PC-9 (cell line): ENCODE results near the gene NLRP7. TPM values are rescaled to one million over a fixed set of nuclear protein-coding genes. Genes with fewer than 3 reads are reported as not detected.
"Not testable (repeated sequence)": the region's sequence is repeated elsewhere in the genome, so short reads cannot be mapped to it uniquely, and the experiment has no call there.

Experiments used
- BruUV-seq: library from RNA; stranded (reverse); fragments of 400-500 nt; replicated peaks from 2 replicates; lab custom pipeline; 2021; lab: Mats Ljungman, UMichigan
- CTCF ChIA-PET: fragments of 300-600 bp; sonication (Branson Sonifier 250); formaldehyde crosslinking; loops from one replicate; lab custom pipeline; 2022; ENCODE audit warnings: antibody characterized with exemption; lab: Charles Lee
- POLR2A ChIA-PET: fragments of 300-600 bp; sonication (Branson Sonifier 250); formaldehyde crosslinking; loops from one replicate; lab custom pipeline; 2022; ENCODE audit warnings: antibody characterized with exemption; ENCODE audit not compliant: unreplicated experiment; lab: Charles Lee
- DNase-seq, 2 experiments: peaks; one replicate each; pipeline versions ENCODE4 v3.0.0 to v3.0.0-alpha.2; 2015 to 2022; ENCODE audit warnings: mixed read lengths in 1 of 2
- H2AFZ ChIP-seq: fragments of 200-600 bp; sonication (generic); 2 replicates; pipeline ENCODE4 v1.8.1; 2017; ENCODE audit warnings: antibody characterized with exemption
- H3F3A ChIP-seq: fragments of 200-600 bp; sonication (generic); 2 replicates; pipeline ENCODE4 v1.8.1; 2017; ENCODE audit warnings: antibody characterized with exemption, mild to moderate bottlenecking, low read depth; ENCODE audit not compliant: insufficient read depth
- H3K27ac ChIP-seq: fragments of 200-600 bp; sonication (generic); 2 replicates; pipeline ENCODE4 v1.6.1; 2016; ENCODE audit warnings: mixed run types
- H3K27me3 ChIP-seq: fragments of 200-600 bp; sonication (generic); 2 replicates; pipeline ENCODE4 v1.6.1; 2016; ENCODE audit warnings: low read depth, mixed run types; ENCODE audit not compliant: insufficient read depth
- H3K36me3 ChIP-seq: fragments of 200-600 bp; sonication (generic); 2 replicates; pipeline ENCODE4 v1.6.1; 2016; ENCODE audit warnings: low read depth, mixed run types
- H3K4me1 ChIP-seq: fragments of 200-600 bp; sonication (generic); replicated peaks from 2 replicates; pipeline ENCODE4 v1.6.1; 2016; ENCODE audit warnings: mixed run types; ENCODE audit not compliant: insufficient read depth
- H3K4me2 ChIP-seq: fragments of 200-600 bp; sonication (generic); 2 replicates; pipeline ENCODE4 v1.6.1; 2017; ENCODE audit warnings: mixed run types
- H3K4me3 ChIP-seq: fragments of 200-600 bp; sonication (generic); 2 replicates; pipeline ENCODE4 v1.6.1; 2016; ENCODE audit warnings: mixed run types
- H3K79me2 ChIP-seq: fragments of 200-600 bp; sonication (generic); 2 replicates; pipeline ENCODE4 v1.6.1; 2017; ENCODE audit warnings: low read depth, mixed run types
- H3K9me2 ChIP-seq: fragments of 200-600 bp; sonication (generic); 2 replicates; pipeline ENCODE4 v1.8.1; 2017; ENCODE audit warnings: mild to moderate bottlenecking; ENCODE audit not compliant: insufficient read depth
- H3K9me3 ChIP-seq: fragments of 200-600 bp; sonication (generic); 2 replicates; pipeline ENCODE4 v1.8.1; 2016; ENCODE audit warnings: low read depth; ENCODE audit not compliant: insufficient read depth
- H4K20me1 ChIP-seq: fragments of 200-600 bp; sonication (generic); 2 replicates; pipeline ENCODE4 v1.8.1; 2017; ENCODE audit not compliant: insufficient read depth
- EZH2 ChIP-seq: fragments of 200-600 bp; sonication (generic); IDR thresholded peaks from 2 replicates; pipeline ENCODE4 v1.8.0; 2017; ENCODE audit warnings: antibody characterized with exemption, low read depth
- intact Hi-C: fragments of 100-400 bp; cut with micrococcal nuclease; formaldehyde crosslinking; loops from one replicate; pipeline ENCODE4 v1.10.0; 2022; ENCODE audit not compliant: unreplicated experiment
- total RNA-seq: library from RNA; stranded (reverse); gene quantifications from 2 replicates; pipeline ENCODE4 v1.2.3, GENCODE V29; 2021
- TF ChIP-seq, protein P1 (sequence below): fragments of 200-600 bp; sonication (generic); conservative IDR thresholded peaks from 2 replicates; pipeline ENCODE4 v1.6.1; 2017; ENCODE audit warnings: mixed run types, antibody characterized with exemption, mild to moderate bottlenecking, moderate library complexity

The NLRP7 gene
- total RNA-seq, 1 experiment from 2014 or later: 0.50 TPM

DNA sequence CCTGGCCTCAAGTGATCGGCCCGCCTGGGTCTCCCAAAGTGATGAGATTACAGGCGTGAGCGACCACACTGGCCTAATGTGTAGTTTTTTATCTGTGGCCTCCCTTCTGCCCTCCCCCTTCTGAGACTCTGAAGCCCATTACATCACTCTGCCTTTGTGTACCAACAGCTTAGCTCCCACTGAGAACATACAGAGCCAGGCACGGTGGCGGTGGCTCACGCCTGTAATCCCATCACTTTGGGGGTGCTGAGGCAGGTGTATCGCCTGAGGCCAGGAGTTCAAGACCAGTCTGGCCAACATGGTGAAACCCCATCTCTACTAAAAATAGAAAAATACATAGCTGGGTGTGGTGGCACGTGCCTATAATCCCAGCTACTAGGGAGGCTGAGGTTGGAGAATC lies 28.8 kb downstream of the NLRP7 start:
- no peak for TF ChIP-seq EZH2
- TF ChIP-seq, protein P1, sequence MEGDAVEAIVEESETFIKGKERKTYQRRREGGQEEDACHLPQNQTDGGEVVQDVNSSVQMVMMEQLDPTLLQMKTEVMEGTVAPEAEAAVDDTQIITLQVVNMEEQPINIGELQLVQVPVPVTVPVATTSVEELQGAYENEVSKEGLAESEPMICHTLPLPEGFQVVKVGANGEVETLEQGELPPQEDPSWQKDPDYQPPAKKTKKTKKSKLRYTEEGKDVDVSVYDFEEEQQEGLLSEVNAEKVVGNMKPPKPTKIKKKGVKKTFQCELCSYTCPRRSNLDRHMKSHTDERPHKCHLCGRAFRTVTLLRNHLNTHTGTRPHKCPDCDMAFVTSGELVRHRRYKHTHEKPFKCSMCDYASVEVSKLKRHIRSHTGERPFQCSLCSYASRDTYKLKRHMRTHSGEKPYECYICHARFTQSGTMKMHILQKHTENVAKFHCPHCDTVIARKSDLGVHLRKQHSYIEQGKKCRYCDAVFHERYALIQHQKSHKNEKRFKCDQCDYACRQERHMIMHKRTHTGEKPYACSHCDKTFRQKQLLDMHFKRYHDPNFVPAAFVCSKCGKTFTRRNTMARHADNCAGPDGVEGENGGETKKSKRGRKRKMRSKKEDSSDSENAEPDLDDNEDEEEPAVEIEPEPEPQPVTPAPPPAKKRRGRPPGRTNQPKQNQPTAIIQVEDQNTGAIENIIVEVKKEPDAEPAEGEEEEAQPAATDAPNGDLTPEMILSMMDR: no peak
- H3K9me2 ChIP-seq: no peaks in the 10 kb centered on the region
- H3K36me3 ChIP-seq: no peaks in the 10 kb centered on the region
- no peaks in the 10 kb centered on the region for H3K4me1 ChIP-seq
- CTCF ChIA-PET: no interaction called here
- no TSS peak for BruUV-seq
- H3K79me2 ChIP-seq: no peaks in the 10 kb centered on the region
- no peak overlapping the region for H3K27ac ChIP-seq
- no peak overlapping the region for H3K4me3 ChIP-seq
- H3K9me3 ChIP-seq: no peaks in the 10 kb centered on the region
- H3K4me2 ChIP-seq: no peak overlapping the region
- no peaks in the 10 kb centered on the region for H3F3A ChIP-seq
- peaks cover 3% of the 10 kb centered on the region; the same call in 1 of the 2 replicates for H3K27me3 ChIP-seq
- POLR2A ChIA-PET: no interaction called here
- DNase-seq: no peak
- intact Hi-C loops: no loop called here
- no peak overlapping the region for H2AFZ ChIP-seq
- H4K20me1 ChIP-seq: no peaks in the 10 kb centered on the region

DNA sequence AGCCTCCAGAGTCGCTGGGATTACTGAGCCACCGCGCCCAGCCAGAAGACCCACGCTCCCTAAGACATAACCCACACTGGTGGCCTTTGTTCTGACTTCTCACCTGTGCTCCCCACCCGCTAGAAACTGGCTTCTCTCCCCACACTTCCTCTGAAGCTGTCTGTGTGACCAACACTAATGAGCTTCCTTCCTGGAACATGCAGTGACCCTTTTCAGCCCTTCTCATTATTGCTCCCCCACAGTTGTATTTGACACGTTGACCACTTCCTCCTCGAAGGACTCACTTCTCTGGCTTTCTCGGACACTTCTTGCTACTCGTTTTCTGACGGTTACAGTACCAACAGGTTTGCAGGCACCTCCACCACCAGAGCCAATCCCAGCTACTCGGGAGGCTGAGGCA lies 30.5 kb downstream of the NLRP7 start:
- peaks cover 14% of the 10 kb centered on the region for H3K27me3 ChIP-seq
- no peaks in the 10 kb centered on the region for H3K9me2 ChIP-seq
- H3K9me3 ChIP-seq: no peaks in the 10 kb centered on the region
- ChIA-PET POLR2A (no interaction called here), CTCF (interaction anchor here (0.5 kb wide), 1 partner anchor 45 kb away, joined by 6 read pairs; no protein-coding TSS in a partner anchor)
- DNase-seq: no peak
- H3K4me1 ChIP-seq: no peaks in the 10 kb centered on the region
- no peaks in the 10 kb centered on the region for H3F3A ChIP-seq
- H3K36me3 ChIP-seq: no peaks in the 10 kb centered on the region
- no peak overlapping the region for H3K4me2 ChIP-seq
- no peaks in the 10 kb centered on the region for H4K20me1 ChIP-seq
- no TSS peak for BruUV-seq
- no peak for TF ChIP-seq EZH2
- TF ChIP-seq, protein P1: no peak
- intact Hi-C loops: no loop called here
- no peak overlapping the region for H3K27ac ChIP-seq
- no peak overlapping the region for H2AFZ ChIP-seq
- no peaks in the 10 kb centered on the region for H3K79me2 ChIP-seq
- no peak overlapping the region for H3K4me3 ChIP-seq

GRCh38 chr19:54907899-54908298 lies 39.4 kb downstream of the NLRP7 start:
- H3K4me3 ChIP-seq, H3K4me1 ChIP-seq, H2AFZ ChIP-seq, H3K36me3 ChIP-seq, H3K27ac ChIP-seq, H3K79me2 ChIP-seq, intact Hi-C loops, H4K20me1 ChIP-seq, H3K9me2 ChIP-seq, BruUV-seq, POLR2A ChIA-PET, DNase-seq, H3F3A ChIP-seq, H3K4me2 ChIP-seq, H3K9me3 ChIP-seq: not testable (repeated sequence)
- CTCF ChIA-PET: interaction anchor here (0.6 kb wide), 1 partner anchor 847 kb away, joined by 3 read pairs; no protein-coding TSS in a partner anchor
- peaks cover 28% of the 10 kb centered on the region for H3K27me3 ChIP-seq

DNA sequence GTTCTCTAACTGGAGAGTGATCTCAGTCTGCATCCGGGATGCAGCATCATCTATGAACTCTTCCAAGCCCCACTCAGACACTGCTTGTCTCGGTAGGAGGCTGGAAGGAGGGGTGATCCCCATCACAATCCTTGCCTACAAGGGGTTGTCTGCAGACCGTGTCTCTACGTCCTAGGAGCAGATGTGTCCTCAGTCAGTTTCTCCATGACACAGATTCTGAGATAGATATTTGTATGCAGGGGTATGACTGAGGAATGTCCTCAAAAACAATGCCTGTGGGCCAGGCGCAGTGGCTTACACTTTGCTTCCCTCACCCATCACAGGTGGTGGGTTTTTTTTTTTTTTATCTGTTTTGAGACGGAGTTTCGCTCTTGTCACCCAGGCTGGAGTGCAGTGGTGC lies 40.5 kb downstream of the NLRP7 start:
- BruUV-seq: no TSS peak
- TF ChIP-seq, protein P1: no peak
- TF ChIP-seq EZH2: no peak

More for the DNA sequence above, 40.5 kb downstream of the NLRP7 start:
- Histone ChIP-seq H3K9me3 (no peaks in the 10 kb centered on the region), H3K27me3 (peaks cover 22% of the 10 kb centered on the region), H3K27ac (no peak overlapping the region), H3K79me2 (no peaks in the 10 kb centered on the region), H3K4me2 (no peak overlapping the region), H3F3A (0 out of 2 replicates have a peak, but pooled peaks cover 5% of the 10 kb centered on the region), H4K20me1 (no peaks in the 10 kb centered on the region), H3K9me2 (no peaks in the 10 kb centered on the region), H2AFZ (peak overlapping the region; percentile 28; the same call in 1 of the 2 replicates), H3K4me1 (no peaks in the 10 kb centered on the region), H3K4me3 (no peak overlapping the region), H3K36me3 (no peaks in the 10 kb centered on the region)
- intact Hi-C loops: no loop called here
- POLR2A ChIA-PET: no interaction called here
- CTCF ChIA-PET: no interaction called here
- no peak for DNase-seq
